Esophagus squamous epithelium (tissue), 4 donors: ENCODE measurements around the gene EPB41L1.

Experiments
- CTCF ChIP-seq, 6 experiments: fragments of 450-650 bp in 4 of 6; fragments of 200-600 bp in 2 of 6; sonication (generic) in 2 of 6; IDR thresholded peaks; one replicate each; pipeline ENCODE4 v1.5.1; 2016 to 2019; ENCODE audit warnings: antibody characterized with exemption in 6 of 6, mild to moderate bottlenecking in 4 of 6, moderate library complexity in 4 of 6
- POLR2A ChIP-seq, 4 donors: fragments of 450-650 bp; IDR thresholded peaks; one replicate each; pipeline ENCODE4 v1.6.1; 2017; ENCODE audit warnings: antibody characterized with exemption in 4 of 4, mild to moderate bottlenecking in 4 of 4, moderate library complexity in 3 of 4

- TF ChIP-seq CTCF (IDR thresholded peaks at IDR 0.05) (no peak), POLR2A (IDR thresholded peaks at IDR 0.05) (no peak)
Measured at GRCh38 chr20:36126836-36127527, 27.6 kb upstream of the EPB41L1 start.
